NK-92 (cell line): ENCODE results near the gene NAT10.
A peak's percentile ranks its signal among the peaks of the same experiment; 100 is the strongest.
"Not testable (repeated sequence)": the region's sequence is repeated elsewhere in the genome, so short reads cannot be mapped to it uniquely, and the experiment has no call there.

Experiments
- DNase-seq: peaks from one replicate; lab custom pipeline; 2025; ENCODE audit not compliant: unreplicated experiment; lab: John Stamatoyannopoulos, UW

Gene NAT10

GRCh38 chr11:34166806-34167740 lies 61.6 kb downstream of the NAT10 start:
- DNase-seq = no peak

GRCh38 chr11:34167961-34168360 lies 62.5 kb downstream of the NAT10 start:
- DNase-seq = no peak

- DNase-seq = no peak
Measured at GRCh38 chr11:34168642-34169420, 63.4 kb downstream of the NAT10 start.

- DNase-seq = no peak
Measured at GRCh38 chr11:34169686-34170085, 64.3 kb downstream of the NAT10 start.

- no peak for DNase-seq
Measured at GRCh38 chr11:34173050-34173449, 67.6 kb downstream of the NAT10 start.

GRCh38 chr11:34174412-34175041 lies 69.1 kb downstream of the NAT10 start:
- peak; percentile 6 for DNase-seq

GRCh38 chr11:34175284-34176019 lies 70.0 kb downstream of the NAT10 start:
- DNase-seq = no peak

- DNase-seq = no peak
Measured at GRCh38 chr11:34176751-34177209, 71.4 kb downstream of the NAT10 start.

GRCh38 chr11:34178209-34178821 lies 72.9 kb downstream of the NAT10 start:
- DNase-seq = no peak

- no peak for DNase-seq
Measured at GRCh38 chr11:34179026-34179675, 73.7 kb downstream of the NAT10 start.

GRCh38 chr11:34180040-34180813 lies 74.8 kb downstream of the NAT10 start:
- no peak for DNase-seq

GRCh38 chr11:34180814-34181165 lies 75.4 kb downstream of the NAT10 start:
- DNase-seq = not testable (repeated sequence)

GRCh38 chr11:34181251-34181650 lies 75.8 kb downstream of the NAT10 start:
- no peak for DNase-seq

- DNase-seq = no peak
Measured at GRCh38 chr11:34181856-34182405, 76.5 kb downstream of the NAT10 start.

- DNase-seq = no peak
Measured at GRCh38 chr11:34182425-34182824, 77.0 kb downstream of the NAT10 start.

- no peak for DNase-seq
Measured at GRCh38 chr11:34182921-34183685, 77.7 kb downstream of the NAT10 start.

GRCh38 chr11:34183848-34184391 lies 78.5 kb downstream of the NAT10 start:
- DNase-seq = no peak

- DNase-seq = no peak
Measured at GRCh38 chr11:34184505-34185015, 79.1 kb downstream of the NAT10 start.
